PFSK-1 (cell line): ENCODE results near the gene PPIE.

Experiments used
- FOXP2 ChIP-seq: optimal IDR thresholded peaks from 2 replicates; pipeline ENCODE3; 2011; ENCODE audit warnings: borderline replicate concordance, control low read depth, inconsistent platforms; ENCODE audit not compliant: insufficient read depth; ENCODE audit errors: extremely low read length, extremely low read depth
- POLR2AphosphoS5 ChIP-seq: IDR thresholded peaks from 2 replicates; pipeline ENCODE4 v1.6.1; 2012; ENCODE audit warnings: low read depth, mild to moderate bottlenecking, control low read depth, low read length, moderate library complexity
- SIN3A ChIP-seq: IDR thresholded peaks from 2 replicates; pipeline ENCODE4 v1.6.1; 2012; ENCODE audit warnings: mild to moderate bottlenecking, low read length, moderate library complexity, borderline replicate concordance; ENCODE audit not compliant: insufficient read depth
- TAF1 ChIP-seq: IDR thresholded peaks from 2 replicates; pipeline ENCODE4 v1.6.1; 2012; ENCODE audit warnings: low read length, control low read depth, borderline replicate concordance; ENCODE audit not compliant: insufficient read depth
- TF ChIP-seq, protein P1 (sequence below), 2 experiments: IDR thresholded peaks; 2 replicates each; pipeline versions ENCODE4 v1.6.1 to v1.8.0; 2011 to 2012; ENCODE audit warnings: low read depth in 2 of 2, low read length in 2 of 2, control low read depth in 1 of 2, inconsistent platforms in 1 of 2, mild to moderate bottlenecking in 1 of 2, moderate library complexity in 1 of 2; ENCODE audit not compliant: insufficient read depth in 1 of 2

The PPIE gene

DNA sequence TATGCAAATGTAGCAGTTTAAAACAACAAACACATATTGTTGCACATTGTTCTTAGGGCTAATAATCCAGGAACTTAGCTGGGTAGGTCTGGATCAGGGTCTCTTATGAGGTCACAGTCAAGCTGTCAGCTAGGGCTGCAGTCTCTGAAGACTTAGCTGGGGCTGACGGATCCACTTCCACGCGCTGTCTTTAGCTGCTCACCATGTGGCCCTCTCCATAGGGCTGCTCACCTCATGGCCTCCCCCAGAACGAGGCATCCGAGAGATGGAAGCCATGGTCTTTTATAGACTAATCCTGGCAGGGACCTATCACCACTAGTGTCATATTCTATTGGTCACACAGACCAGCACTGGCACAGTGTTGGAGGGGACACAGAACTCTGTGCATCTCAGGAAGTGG lies 41.1 kb downstream of the PPIE start:
- TF ChIP-seq TAF1: no peak
- TF ChIP-seq, protein P1, sequence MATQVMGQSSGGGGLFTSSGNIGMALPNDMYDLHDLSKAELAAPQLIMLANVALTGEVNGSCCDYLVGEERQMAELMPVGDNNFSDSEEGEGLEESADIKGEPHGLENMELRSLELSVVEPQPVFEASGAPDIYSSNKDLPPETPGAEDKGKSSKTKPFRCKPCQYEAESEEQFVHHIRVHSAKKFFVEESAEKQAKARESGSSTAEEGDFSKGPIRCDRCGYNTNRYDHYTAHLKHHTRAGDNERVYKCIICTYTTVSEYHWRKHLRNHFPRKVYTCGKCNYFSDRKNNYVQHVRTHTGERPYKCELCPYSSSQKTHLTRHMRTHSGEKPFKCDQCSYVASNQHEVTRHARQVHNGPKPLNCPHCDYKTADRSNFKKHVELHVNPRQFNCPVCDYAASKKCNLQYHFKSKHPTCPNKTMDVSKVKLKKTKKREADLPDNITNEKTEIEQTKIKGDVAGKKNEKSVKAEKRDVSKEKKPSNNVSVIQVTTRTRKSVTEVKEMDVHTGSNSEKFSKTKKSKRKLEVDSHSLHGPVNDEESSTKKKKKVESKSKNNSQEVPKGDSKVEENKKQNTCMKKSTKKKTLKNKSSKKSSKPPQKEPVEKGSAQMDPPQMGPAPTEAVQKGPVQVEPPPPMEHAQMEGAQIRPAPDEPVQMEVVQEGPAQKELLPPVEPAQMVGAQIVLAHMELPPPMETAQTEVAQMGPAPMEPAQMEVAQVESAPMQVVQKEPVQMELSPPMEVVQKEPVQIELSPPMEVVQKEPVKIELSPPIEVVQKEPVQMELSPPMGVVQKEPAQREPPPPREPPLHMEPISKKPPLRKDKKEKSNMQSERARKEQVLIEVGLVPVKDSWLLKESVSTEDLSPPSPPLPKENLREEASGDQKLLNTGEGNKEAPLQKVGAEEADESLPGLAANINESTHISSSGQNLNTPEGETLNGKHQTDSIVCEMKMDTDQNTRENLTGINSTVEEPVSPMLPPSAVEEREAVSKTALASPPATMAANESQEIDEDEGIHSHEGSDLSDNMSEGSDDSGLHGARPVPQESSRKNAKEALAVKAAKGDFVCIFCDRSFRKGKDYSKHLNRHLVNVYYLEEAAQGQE (IDR thresholded peaks at IDR 0.05; ENCODE audit: insufficient read depth in 1 of 2, low read depth in 2 of 2, low read length in 2 of 2): no peak
- TF ChIP-seq POLR2AphosphoS5: no peak
- no peak for TF ChIP-seq FOXP2
- no peak for TF ChIP-seq SIN3A

DNA sequence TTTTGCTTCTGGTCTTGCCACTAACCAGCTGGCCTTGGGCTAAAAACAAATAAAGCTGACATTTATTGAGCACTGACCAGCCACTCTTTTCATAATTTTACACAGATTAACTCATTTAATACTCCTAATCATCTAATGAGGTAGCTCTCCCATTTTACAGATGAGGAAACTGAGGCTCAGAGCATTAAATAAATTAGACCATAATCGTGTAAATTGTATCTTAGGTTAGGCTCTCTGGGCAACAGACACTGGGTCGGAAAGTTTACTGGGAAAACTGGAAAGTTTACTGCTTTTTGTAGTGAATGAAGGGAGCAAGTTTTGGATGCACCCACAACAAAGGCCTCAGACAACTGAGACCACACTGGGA lies 42.6 kb downstream of the PPIE start:
- TF ChIP-seq, protein P1 (IDR thresholded peaks at IDR 0.05; ENCODE audit: insufficient read depth in 1 of 2, low read depth in 2 of 2, low read length in 2 of 2): no peak
- no peak for TF ChIP-seq POLR2AphosphoS5
- no peak for TF ChIP-seq TAF1
- TF ChIP-seq SIN3A: no peak
- TF ChIP-seq FOXP2: no peak

DNA sequence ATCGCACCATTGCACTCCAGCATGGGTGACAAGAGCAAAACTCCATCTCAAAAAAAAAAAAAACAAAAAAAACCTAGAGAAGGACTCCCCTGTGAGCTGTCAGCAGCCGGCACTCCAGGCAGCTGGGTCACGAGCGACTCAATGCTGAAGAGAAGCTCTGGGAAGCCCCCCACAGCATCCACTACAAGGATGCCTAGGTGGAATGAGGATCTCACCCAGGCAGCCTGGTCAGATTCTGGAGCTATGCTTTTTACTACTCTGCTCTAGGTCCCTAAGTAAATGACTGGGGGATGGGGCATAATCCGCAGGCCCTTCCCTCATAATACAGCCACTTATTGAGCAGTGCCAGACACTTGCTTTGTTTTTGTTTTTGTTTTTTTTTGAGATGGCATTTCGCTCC lies 43.4 kb downstream of the PPIE start:
- no peak for TF ChIP-seq TAF1
- TF ChIP-seq FOXP2: no peak
- no peak for TF ChIP-seq SIN3A
- TF ChIP-seq, protein P1 (IDR thresholded peaks at IDR 0.05; ENCODE audit: insufficient read depth in 1 of 2, low read depth in 2 of 2, low read length in 2 of 2): no peak
- no peak for TF ChIP-seq POLR2AphosphoS5

DNA sequence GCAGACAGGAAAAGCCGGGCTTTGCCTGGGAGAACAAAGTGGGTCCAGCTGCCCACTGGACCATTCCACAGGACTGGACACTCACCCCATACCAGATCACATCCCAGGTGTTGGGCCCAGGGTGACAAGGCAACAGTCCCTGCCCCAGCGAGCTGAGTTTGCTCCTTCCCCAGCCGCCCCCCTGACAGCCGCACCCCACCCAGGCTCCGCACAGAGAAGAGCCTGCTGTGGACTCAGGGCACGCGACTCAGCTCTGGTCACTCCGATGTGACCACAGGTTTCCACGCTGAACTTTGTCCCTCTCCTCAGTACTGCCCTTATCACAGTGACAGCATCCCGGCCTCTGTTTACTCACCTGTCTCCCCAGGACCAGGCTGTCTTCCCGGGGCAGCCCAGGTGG lies 48.8 kb downstream of the PPIE start:
- TF ChIP-seq TAF1 (no peak), SIN3A (no peak), FOXP2 (no peak), POLR2AphosphoS5 (no peak)
- TF ChIP-seq, protein P1 (IDR thresholded peaks at IDR 0.05; ENCODE audit: insufficient read depth in 1 of 2, low read depth in 2 of 2, low read length in 2 of 2): no peak

DNA sequence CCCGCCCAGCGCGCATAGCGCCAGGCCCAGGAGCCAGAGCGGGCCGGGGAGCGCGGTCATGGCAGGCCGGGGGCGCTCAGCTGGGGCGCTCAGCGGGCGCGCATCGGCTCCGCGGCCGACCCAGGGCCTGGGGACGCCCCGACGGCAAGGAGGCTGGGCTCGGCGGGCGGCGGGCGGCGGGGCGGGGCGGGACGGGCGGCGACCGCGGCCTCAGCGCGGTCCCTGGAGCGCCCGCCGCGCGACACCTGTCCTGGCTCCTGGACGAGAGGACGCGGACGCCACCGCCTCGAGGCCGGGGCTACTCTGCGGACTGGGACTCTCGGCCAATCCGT lies 49.7 kb downstream of the PPIE start:
- TF ChIP-seq SIN3A: no peak
- no peak for TF ChIP-seq POLR2AphosphoS5
